Heart right ventricle (tissue), 16 donors: Measurements from ENCODE around the gene CHST1. TPM values are rescaled to one million over a fixed set of nuclear protein-coding genes. Genes with fewer than 3 reads are reported as not detected.

ENCODE experiments used
- ATAC-seq, 8 donors: fragments of 200-7000 bp; cut with Tn5 transposase; one replicate each; pipeline ENCODE4 v1.9.1; 2020; ENCODE audit warnings: mild to moderate bottlenecking in 8 of 8, moderate library complexity in 8 of 8, moderate number of reproducible peaks in 1 of 8
- DNase-seq, 2 donors: peaks; one replicate each; pipeline ENCODE4 v3.0.0-alpha.2; 2020
- H3K27ac ChIP-seq, 10 donors: fragments of 200-600 bp; sonication (generic) in 2 of 10; one replicate each; pipeline versions ENCODE4 v1.5.0 to v1.8.0; 2020 to 2022; ENCODE audit warnings: mild to moderate bottlenecking in 3 of 10
- H3K27me3 ChIP-seq, 7 donors: fragments of 200-600 bp; one replicate each; pipeline ENCODE4 v1.8.0; 2021 to 2022; ENCODE audit warnings: mild to moderate bottlenecking in 2 of 7
- H3K36me3 ChIP-seq, 9 donors: fragments of 200-600 bp; sonication (generic) in 1 of 9; one replicate each; pipeline versions ENCODE4 v1.5.0 to v1.8.0; 2020 to 2022; ENCODE audit warnings: mild to moderate bottlenecking in 2 of 9
- H3K4me1 ChIP-seq, 9 donors: fragments of 200-600 bp; sonication (generic) in 1 of 9; one replicate each; pipeline versions ENCODE4 v1.5.0 to v1.8.0; 2020 to 2022; ENCODE audit warnings: mild to moderate bottlenecking in 4 of 9
- H3K4me3 ChIP-seq, 10 donors: fragments of 200-600 bp; sonication (generic) in 2 of 10; one replicate each; pipeline versions ENCODE4 v1.5.0 to v1.8.0; 2020 to 2022; ENCODE audit warnings: mild to moderate bottlenecking in 7 of 10, moderate library complexity in 2 of 10
- H3K9me3 ChIP-seq, 11 donors: fragments of 200-600 bp in 10 of 11; sonication (generic) in 2 of 11; one replicate each; pipeline versions ENCODE4 v1.5.0 to v1.8.0; 2013 to 2022; ENCODE audit warnings: mild to moderate bottlenecking in 2 of 11, control low read depth in 1 of 11, moderate library complexity in 1 of 11
- CTCF ChIP-seq, 9 donors: fragments of 200-600 bp; sonication (generic) in 2 of 9; IDR thresholded peaks; one replicate each; pipeline versions ENCODE4 v1.5.0 to v1.8.0; 2021 to 2022; ENCODE audit warnings: antibody characterized with exemption in 9 of 9, mild to moderate bottlenecking in 5 of 9, moderate library complexity in 1 of 9
- WGBS, 2 donors: extraction: QIAGEN DNeasy Blood & Tissue Kit; methylation state at CpG; one replicate each; pipeline ENCODE4 v1.1.7; 2013; ENCODE audit warnings: inconsistent platforms in 1 of 2; 5-methylcytosine and 5-hydroxymethylcytosine counted together
- intact Hi-C, 10 donors: fragments of 100-400 bp; cut with DNase I; formaldehyde crosslinking; loops; one replicate each; pipeline versions ENCODE4 v1.11.1 to v1.14.2; 2022
- polyA plus RNA-seq, 2 donors: library from polyadenylated mRNA; stranded (reverse); fragments of 200-250 nt; gene quantifications; one replicate each; pipeline ENCODE4 v1.2.3, GENCODE V29; 2013
- total RNA-seq, 10 donors: library from RNA; stranded (reverse); fragmentation: NEBNext Ultra II Directional in 3 of 10; extraction: Animal tissue kit (Norgen Biotek cat#: 25700) in 3 of 10; gene quantifications; one replicate each; pipeline versions ENCODE4 v1.2.1 to v1.2.4, GENCODE V29; 2021 to 2023
- donor health status: Arrhythmogenic right ventricular cardiomyopathy.
- donor health status: ischemic (EF 13 %, LVEDD 7.1; RV severe dilation, severe dysfunction).
- donor health status: healthy with polysubstance abuse.
- donor health status: DM: no; HTN: yes; CAD: no.
- donor health status: DM: no; HTN: no; CAD: no.
- donor health status: ischemic (EF 25% LVEDD 6.9; RV normal size, moderate dysfunction).
- donor health status: ischemic (EF 25% LVEDD 5.7; RV mildly dilated, moderate dysfunction).
- donor health status: healthy.
- donor health status: DM: yes; HTN: yes; CAD: no.
- donor health status: Ischemic cardiomyopathy.
- donor health status: ischemic (EF 35%, LVEDD 5.7; RV mildly dilated, moderate dysfunction).
- donor health status: nonischemic (EF 11% LVEDD 7.7; RV severe dilation, severe dysfunction).
- donor health status: DM: yes; HTN: yes; CAD: no.
- donor health status: PGD.
- donor health status: ischemic (EF 29% LVEDD 5.4; RV normal size, mild dysfunction).
- donor health status: nonischemic (EF 23%, LVEDD 6.1; RV moderate dilation, normal function).

CHST1 gene
- total and polyA plus RNA-seq, 12 donors = 0.53 to 7.7 (median 1.9) TPM

DNA sequence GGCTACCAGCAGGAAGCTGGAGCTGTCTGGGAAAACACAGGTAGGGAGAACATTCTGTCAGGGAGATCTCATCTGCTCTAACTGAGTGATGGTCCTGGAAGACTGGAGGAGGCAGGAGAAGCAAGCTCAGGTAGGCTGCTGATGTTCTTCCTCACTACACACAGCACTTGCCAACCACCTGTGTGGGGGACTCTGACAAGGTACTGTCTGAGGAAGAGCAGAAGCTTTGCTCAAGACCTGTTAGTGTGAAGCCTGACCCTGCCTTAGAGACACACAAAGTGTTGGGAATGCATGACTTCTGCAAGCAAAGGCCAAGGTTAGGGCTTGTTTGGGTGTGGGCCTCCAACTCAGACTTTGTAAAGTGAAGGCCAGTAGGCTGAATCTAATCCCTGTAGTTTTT, 46.5 kb downstream of the CHST1 start:
- TF ChIP-seq CTCF (IDR thresholded peaks at IDR 0.05) = no peak
- H3K27me3 ChIP-seq = peaks cover 0 to 12% (median 0%) of the 10 kb centered on the region in 7 donors
- no peak for DNase-seq
- no peaks in the 10 kb centered on the region for H3K36me3 ChIP-seq
- intact Hi-C loops = no loop called here
- H3K9me3 ChIP-seq = peaks cover 0 to 16% (median 0%) of the 10 kb centered on the region in 11 donors
- H3K27ac ChIP-seq = no peak overlapping the region
- no peak for ATAC-seq
- peaks cover 0 to 22% (median 0%) of the 10 kb centered on the region in 9 donors for H3K4me1 ChIP-seq
- no peak overlapping the region for H3K4me3 ChIP-seq

DNA sequence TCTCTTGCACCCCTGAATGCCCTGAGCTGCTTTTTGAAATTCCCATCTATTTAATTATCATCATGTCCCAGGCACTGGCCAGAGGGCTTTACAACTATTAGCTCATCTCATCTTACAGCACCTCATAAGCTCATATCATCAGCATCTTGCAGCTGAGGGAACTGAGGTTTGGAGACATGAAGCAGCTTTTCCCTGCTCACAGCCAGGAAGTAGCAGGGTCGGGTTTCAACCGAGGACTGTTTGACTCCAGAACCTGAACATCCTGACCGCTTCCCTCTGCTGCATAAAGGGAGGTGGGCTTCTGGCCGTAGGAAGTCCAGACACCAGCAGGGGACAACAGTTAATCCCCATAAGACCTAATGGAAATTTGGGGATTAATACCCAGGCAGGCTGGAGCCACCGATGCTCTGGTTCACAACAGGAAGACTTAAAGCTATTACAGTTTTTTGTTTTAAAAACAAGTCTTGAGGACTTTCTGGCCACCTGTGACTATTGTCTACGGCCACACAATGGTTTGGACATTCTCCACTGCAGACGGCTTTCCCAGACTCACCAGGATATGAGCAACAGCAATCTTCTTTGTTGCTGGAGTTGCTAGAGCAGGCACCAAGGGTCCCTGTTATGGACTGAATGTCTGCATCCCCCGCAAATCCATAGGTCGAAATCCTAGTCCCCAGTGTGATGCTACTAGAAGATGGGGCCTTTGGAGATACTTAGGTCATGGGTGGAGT, 47.4 kb downstream of the CHST1 start:
- TF ChIP-seq CTCF (IDR thresholded peaks at IDR 0.05) = no peak
- no peak overlapping the region for H3K4me3 ChIP-seq
- H3K9me3 ChIP-seq = peaks cover 0 to 16% (median 0%) of the 10 kb centered on the region in 11 donors
- H3K4me1 ChIP-seq = peaks cover 0 to 21% (median 0%) of the 10 kb centered on the region in 9 donors
- no peaks in the 10 kb centered on the region for H3K36me3 ChIP-seq
- DNase-seq = no peak
- peak overlapping the region in 1 of 10 donors; percentile 52 for H3K27ac ChIP-seq
- intact Hi-C loops = no loop called here
- peaks cover 0 to 12% (median 0%) of the 10 kb centered on the region in 7 donors for H3K27me3 ChIP-seq
- ATAC-seq = peak in 7 of 8 donors; percentile 20 to 61 (median 42)
- WGBS, 2 donors = 40 to 49% methylated on average over 9 of the region's 9 CpGs

DNA sequence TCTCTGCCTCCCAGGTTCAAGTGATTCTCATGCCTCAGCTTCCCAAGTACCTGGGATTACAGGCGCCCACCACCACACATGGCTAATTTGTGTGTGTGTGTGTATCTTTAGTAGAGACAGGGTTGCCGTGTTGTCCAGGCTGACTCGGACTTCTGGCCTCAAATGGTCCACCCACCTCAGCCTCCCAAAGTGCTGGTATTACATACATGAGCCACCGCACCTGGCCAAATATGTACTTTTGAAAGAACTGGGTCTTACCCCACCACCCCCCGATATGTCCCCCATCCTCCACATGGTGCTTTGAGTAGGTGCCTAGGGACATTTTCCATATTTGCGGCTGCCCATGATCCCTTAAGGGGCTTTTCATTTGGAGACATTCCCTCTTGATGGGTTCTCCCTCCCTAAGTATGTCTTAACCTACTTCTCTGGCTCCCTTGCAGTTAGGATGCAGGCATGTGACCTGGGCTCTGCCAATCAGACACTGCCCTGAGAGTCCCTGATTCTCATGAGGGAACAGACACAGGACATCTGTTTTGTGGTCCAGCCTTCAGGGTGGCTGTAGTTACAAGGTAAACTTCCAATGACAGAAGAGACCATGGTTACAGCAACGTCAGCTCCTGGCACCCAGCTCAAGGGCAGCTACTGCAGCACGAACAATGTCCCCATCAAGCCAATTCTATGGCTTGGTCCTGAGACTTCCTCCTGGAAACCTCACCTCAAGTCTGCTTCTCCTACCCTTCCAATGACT, 48.4 kb downstream of the CHST1 start:
- ATAC-seq = no peak
- intact Hi-C loops = no loop called here

More for the DNA sequence above, 48.4 kb downstream of the CHST1 start:
- no peak overlapping the region for H3K4me3 ChIP-seq
- H3K4me1 ChIP-seq = peaks cover 0 to 16% (median 0%) of the 10 kb centered on the region in 9 donors
- peak overlapping the region in 1 of 10 donors; percentile 31 for H3K27ac ChIP-seq
- TF ChIP-seq CTCF (IDR thresholded peaks at IDR 0.05) = no peak
- no peaks in the 10 kb centered on the region for H3K36me3 ChIP-seq
- WGBS, 2 donors = 88 to 90% methylated on average over 8 of the region's 8 CpGs
- peaks cover 0 to 12% (median 0%) of the 10 kb centered on the region in 7 donors for H3K27me3 ChIP-seq
- H3K9me3 ChIP-seq = peaks cover 0 to 16% (median 0%) of the 10 kb centered on the region in 11 donors
- DNase-seq = no peak
